T47D (cell line): ENCODE data around the gene PHIP.
"Not testable (repeated sequence)": the region's sequence is repeated elsewhere in the genome, so short reads cannot be mapped to it uniquely, and the experiment has no call there.

Experiments
- DNase-seq, 2 experiments: peaks; one replicate each; pipeline versions ENCODE4 v3.0.0 to v3.0.0-alpha.2; 2011 to 2012; ENCODE audit warnings: low read depth in 1 of 2, low spot score in 1 of 2
- JUND ChIP-seq: IDR thresholded peaks from 2 replicates; pipeline ENCODE4 v1.6.1; 2012; ENCODE audit warnings: low read depth
- in situ Hi-C: cut with HindIII; loops from 2 replicates; pipeline ENCODE4 v1.10.0; 2016; ENCODE audit warnings: low sequenced_read_pairs, low pct_unique_long_range_greater_than_20kb

The PHIP gene

GRCh38 chr6:78984225-78984950, 93.7 kb downstream of the PHIP start:
- no peak for TF ChIP-seq JUND
- in situ Hi-C loops = no loop called here
- DNase-seq = no peak

GRCh38 chr6:78967191-78967590, 110.9 kb downstream of the PHIP start:
- DNase-seq = no peak
- in situ Hi-C loops = no loop called here
- no peak for TF ChIP-seq JUND

- no peak for DNase-seq
- in situ Hi-C loops = no loop called here
- TF ChIP-seq JUND = no peak
Measured at GRCh38 chr6:78966542-78966941, 111.5 kb downstream of the PHIP start.

- no peak for TF ChIP-seq JUND
- in situ Hi-C loops = no loop called here
- DNase-seq = no peak
Measured at GRCh38 chr6:78962448-78962847, 115.6 kb downstream of the PHIP start.

- no peak for TF ChIP-seq JUND
- DNase-seq = no peak
- in situ Hi-C loops = no loop called here
Measured at GRCh38 chr6:78954740-78955139, 123.3 kb downstream of the PHIP start.

- TF ChIP-seq JUND = no peak
- in situ Hi-C loops = no loop called here
- no peak for DNase-seq
Measured at GRCh38 chr6:78953798-78954197, 124.3 kb downstream of the PHIP start.

GRCh38 chr6:78952362-78952761, 125.7 kb downstream of the PHIP start:
- TF ChIP-seq JUND = no peak
- in situ Hi-C loops = no loop called here
- no peak for DNase-seq

GRCh38 chr6:78948785-78949184, 129.3 kb downstream of the PHIP start:
- DNase-seq = no peak
- no peak for TF ChIP-seq JUND
- in situ Hi-C loops = no loop called here

- DNase-seq = no peak
- in situ Hi-C loops = no loop called here
- no peak for TF ChIP-seq JUND
Measured at GRCh38 chr6:78947962-78948361, 130.1 kb downstream of the PHIP start.

GRCh38 chr6:78947529-78947928, 130.5 kb downstream of the PHIP start:
- no peak for TF ChIP-seq JUND
- in situ Hi-C loops = no loop called here
- no peak for DNase-seq

GRCh38 chr6:78942446-78942845, 135.6 kb downstream of the PHIP start:
- TF ChIP-seq JUND = no peak

GRCh38 chr6:78936515-78936914, 141.5 kb downstream of the PHIP start:
- TF ChIP-seq JUND = no peak
- in situ Hi-C loops = no loop called here
- DNase-seq = no peak

More at GRCh38 chr6:78942446-78942845, 135.6 kb downstream of the PHIP start:
- no peak for DNase-seq
- in situ Hi-C loops = no loop called here

- in situ Hi-C loops = no loop called here
- no peak for DNase-seq
- TF ChIP-seq JUND = no peak
Measured at GRCh38 chr6:78935553-78935952, 142.5 kb downstream of the PHIP start.

GRCh38 chr6:78925317-78925716, 152.7 kb downstream of the PHIP start:
- no peak for DNase-seq
- in situ Hi-C loops = no loop called here
- TF ChIP-seq JUND = no peak

GRCh38 chr6:78921168-78921567, 156.9 kb downstream of the PHIP start:
- in situ Hi-C loops, DNase-seq: not testable (repeated sequence)
